HG02588 (cell line): ENCODE data around the gene ELOA.
"Not testable (repeated sequence)": the region's sequence is repeated elsewhere in the genome, so short reads cannot be mapped to it uniquely, and the experiment has no call there.

Experiments used
- ATAC-seq: cut with Tn5 transposase; IDR thresholded peaks from one replicate; pipeline ENCODE4 v1.9.1; 2021; ENCODE audit warnings: mild to moderate bottlenecking, moderate library complexity; ENCODE audit not compliant: unreplicated experiment

Gene ELOA

DNA sequence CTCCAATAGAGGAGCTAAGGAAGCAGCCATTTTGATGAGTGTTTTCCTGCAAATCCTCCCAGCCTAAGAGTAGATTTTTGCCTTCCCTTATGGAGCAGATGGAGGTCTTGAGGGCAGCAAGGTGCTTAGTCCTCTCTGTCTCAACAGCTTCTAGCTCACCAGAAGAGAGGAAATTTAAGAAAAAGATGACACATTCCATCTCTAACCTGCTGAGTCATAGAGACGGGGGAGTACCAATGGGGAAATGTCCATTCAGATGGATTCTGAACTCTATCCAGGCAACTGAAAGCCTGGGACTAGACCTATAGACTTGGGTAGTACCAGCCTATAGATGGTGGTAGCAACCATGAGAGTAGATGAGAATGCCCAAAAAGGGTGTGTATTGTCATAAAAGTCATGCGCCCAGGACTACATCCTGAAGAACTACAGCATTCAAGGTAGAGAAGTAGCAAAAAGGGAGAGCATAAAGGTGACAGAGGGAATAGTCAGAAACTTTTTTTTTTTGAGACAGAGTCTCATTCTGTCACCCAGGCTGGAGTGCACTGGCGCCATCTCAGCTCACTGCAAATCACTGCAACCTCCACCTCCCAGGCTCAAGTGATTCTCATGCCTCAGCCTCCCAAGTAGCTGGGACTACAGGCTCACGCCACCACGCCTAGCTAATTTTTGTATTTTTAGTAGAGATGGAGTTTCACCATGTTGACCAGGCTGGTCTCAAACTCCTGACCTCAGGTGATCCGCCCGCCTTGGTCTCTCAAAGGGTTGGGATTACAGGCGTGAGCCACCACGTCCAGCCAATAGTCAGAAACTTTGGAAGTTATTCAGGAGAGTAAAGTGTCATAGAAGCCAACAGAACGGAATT lies 10.7 kb upstream of the ELOA start:
- ATAC-seq: no peak

DNA sequence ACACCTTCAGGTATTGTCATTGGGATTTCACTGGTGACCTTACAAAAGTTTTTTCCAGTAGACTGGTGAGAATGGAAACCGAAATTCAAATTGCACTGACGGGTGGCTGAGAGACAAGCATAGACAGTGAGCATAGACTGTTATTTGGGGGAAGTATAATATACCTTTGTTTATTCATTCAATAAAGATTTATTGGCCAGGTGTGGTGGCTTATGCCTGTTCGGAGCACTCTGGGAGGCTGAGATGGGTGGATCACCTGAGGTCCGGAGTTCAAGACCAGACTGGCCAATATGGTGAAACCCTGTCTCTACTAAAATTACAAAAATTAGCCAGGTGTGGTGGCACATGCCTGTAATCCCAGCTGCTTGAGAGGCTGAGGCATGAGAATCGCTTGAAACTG lies 10.0 kb upstream of the ELOA start:
- not testable (repeated sequence) for ATAC-seq

DNA sequence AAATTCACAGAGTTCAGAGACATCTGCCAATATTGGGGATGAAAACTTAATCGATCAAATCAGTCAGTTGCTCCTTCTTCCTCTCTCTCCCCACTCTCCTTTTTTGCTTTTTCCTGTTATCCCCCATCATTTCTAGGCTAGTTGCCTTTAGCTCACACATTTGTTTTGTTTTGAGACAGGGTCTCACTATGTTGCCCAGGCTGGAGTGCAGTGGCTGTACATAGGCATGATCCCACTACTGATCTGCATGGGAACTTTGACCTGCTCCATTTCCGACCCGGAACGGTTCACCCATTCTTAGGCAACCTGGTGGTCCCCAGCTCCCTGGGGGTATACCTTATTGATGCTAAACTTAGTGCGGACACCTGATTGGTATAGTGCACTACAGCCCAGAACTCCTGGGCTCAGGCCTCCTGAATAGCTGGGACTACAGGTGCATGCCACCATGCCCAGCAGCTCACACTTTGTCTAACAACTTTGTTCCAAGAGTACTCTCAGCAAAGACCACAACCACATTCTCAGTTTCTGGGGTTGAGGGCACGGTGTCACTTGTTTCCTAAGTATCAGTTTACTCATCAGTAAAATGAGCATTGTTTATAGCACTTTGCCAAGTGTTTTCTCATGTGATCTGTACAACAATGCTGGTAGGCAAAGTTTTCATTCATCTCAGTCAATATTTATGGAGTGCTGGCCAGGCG lies 6.7 kb upstream of the ELOA start:
- ATAC-seq: no peak

DNA sequence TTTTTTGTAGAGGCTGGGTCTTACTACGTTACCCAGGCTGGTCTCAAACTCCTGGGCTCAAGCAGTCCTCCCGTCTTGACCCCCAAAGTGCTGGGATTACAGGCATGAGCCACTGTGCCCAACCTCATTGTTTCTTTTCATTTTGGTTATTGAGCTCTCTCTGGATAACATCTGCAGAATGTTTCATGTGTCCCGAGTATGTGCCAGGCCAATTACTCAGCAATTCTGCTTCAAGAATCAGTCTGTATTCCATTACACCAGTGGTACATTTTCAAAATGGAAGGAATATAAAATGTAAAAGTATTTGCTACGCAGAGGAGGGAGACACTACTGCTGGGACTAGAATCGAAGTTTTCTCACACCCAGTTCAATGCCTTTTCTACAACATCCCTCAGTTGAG lies 1.7 kb upstream of the ELOA start:
- no peak for ATAC-seq

DNA sequence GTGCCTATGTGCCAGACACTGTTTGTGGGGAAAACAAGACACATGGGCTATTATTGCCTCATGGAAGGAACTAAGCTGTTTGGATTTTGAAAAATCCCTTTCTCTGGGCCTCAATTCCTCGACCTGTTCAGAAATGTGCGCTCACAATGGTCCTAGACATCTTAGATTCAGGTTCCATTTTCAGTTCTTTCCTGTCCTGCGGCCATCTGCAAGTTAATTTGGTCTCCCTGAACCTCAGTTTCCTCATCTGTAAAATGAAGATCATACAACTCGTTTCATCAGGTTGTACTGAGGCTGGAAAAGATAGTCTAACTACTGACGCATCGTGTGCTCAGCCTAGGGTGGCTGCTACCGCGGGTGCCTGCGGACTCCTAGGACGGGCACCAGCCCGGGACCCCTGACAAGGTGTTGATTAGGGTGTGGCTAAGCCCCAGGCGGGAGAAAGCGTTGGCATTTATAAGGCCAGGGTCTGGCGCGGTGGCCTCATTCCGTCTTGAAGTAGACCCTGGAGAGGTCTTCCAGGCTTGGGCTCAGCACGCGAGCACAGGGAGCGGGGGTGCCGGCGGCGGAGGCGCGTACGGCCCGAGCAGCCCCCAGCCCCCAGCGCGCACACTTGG lies 493 bp upstream of the ELOA start:
- ATAC-seq: no peak

DNA sequence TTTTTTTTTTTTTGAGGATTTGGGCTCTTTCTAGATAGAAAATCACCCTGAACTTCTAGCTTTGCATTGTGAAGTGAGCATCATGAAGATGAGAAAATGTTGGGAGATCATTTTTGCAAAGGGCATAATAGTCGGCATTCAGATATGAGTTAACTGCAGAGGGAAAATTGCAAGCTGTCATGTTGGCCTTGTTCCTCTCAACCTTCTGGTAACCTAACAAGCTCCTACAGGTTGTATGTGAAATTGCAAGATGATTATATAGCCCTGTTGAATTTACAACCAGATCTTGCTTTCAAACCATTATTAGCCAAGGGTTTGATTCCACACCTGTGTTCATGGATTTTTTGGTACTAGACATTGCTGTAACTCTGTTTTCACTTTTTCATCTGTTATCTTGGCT lies 2.2 kb downstream of the ELOA start:
- no peak for ATAC-seq

DNA sequence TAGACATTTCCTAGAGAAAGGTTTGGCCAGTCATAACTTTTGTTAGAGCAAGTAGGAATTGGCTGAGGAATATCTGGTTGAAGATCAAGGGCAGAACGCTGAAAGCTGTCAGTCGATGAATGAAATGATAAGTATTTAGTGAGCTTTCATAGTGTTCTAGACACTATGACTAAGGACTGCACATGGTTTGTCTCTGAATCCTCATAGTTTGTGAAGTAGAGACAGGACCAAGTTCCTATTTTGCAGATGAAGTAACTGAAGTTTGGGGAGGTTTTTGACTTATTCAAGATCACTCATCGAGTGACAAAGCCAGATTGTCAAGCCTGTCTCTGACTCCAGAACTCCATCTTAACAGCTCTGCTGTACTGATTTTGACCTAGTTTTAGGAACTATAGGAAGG lies 4.7 kb downstream of the ELOA start:
- ATAC-seq: no peak

DNA sequence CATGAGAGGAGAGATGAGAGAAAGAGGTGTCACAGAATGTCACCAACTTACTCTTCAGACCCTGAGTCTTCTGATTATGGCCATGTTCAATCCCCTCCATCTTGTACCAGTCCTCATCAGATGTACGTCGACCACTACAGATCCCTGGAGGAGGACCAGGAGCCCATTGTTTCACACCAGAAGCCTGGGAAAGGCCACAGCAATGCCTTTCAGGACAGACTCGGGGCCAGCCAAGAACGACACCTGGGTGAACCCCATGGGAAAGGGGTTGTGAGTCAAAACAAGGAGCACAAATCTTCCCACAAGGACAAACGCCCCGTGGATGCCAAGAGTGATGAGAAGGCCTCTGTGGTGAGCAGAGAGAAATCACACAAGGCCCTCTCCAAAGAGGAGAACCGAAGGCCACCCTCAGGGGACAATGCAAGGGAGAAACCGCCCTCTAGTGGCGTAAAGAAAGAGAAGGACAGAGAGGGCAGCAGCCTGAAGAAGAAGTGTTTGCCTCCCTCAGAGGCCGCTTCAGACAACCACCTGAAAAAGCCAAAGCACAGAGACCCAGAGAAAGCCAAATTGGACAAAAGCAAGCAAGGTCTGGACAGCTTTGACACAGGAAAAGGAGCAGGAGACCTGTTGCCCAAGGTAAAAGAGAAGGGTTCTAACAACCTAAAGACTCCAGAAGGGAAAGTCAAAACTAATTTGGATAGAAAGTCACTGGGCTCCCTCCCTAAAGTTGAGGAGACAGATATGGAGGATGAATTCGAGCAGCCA lies 8.0 kb downstream of the ELOA start:
- no peak for ATAC-seq

DNA sequence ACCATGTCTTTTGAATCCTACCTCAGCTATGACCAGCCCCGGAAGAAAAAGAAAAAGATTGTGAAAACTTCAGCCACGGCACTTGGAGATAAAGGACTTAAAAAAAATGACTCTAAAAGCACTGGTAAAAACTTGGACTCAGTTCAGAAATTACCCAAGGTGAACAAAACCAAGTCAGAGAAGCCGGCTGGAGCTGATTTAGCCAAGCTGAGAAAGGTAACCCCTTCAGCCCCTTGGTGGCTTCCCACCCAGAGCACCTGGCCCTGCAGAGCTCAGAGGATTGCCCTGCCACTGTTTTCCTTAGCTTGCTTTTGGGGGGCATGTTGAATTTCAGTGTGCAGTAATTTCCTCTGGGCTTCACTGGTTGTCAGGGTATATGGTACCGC lies 8.5 kb downstream of the ELOA start:
- no peak for ATAC-seq

DNA sequence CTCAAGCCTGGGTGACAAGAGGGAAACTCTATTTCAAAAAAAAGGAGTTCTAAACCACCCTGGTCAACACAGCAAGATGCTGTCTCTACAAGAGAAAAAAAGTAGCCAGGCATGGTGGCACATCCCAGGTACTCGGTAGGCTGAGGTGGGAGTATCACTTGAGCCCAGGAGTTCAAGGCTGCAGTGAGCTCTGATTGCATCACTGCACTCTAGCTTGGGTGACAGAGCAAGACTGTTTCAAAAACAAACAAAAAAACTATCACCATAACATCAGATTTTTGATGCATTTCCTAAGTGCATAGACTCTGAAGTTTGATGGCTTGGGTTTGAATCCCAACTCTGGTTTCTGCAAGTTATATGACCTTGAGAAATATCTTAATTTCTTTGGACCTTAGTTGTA lies 9.6 kb downstream of the ELOA start:
- no peak for ATAC-seq

DNA sequence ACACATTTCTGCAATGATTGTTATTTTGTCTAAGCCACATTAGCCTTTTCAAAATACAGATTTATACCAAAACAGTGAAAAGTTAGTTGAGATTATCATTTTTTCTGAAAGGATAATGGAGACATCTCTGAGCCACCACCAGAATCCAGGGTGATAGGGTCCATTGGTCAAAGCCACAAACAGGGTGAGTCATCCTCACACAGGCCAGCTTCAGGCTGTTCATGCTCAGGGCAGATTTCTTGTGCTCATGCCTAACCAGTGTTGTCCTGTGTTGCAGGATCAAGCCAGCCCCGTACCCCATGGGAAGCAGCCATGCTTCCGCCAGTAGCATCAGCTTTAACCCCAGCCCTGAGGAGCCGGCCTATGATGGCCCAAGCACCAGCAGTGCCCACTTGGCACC lies 13.4 kb downstream of the ELOA start:
- no peak for ATAC-seq

DNA sequence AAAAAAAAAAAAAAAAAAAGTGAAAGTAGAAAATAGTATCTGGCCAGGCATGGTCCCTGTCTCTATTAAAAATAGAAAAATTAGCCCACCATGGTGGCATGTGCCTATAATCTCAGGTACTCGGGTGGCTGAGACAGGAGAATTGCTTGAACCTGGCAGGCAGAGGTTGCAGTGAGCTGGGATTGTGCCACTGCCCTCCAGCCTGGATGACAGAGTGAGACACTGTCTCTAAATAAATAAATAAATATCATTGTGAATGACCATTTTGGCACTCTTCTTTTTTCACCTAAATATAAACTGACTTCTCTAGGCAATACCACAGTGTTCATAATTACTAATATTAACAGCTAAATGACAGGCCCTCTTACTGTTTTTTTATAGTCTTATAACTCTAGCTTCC lies 14.5 kb downstream of the ELOA start:
- no peak for ATAC-seq

DNA sequence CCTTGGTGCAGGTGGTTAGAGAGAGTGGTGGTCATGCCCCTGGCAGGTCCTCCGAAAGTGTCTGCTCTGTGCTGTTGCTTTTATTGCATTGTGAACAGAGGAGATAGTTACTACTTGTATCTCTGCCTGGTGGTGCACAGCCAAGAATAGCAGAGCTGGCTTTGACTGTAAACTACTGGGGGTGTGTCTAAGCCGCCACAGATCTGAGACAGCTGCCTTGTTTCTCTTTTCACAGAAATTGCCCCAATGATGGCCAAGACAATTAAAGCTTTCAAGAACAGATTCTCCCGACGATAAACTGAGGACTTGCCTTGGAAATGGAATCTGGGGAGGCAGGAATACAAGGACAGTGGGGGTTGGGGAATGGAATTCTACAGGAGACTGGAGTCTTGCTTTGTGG lies 16.0 kb downstream of the ELOA start:
- ATAC-seq: no peak

DNA sequence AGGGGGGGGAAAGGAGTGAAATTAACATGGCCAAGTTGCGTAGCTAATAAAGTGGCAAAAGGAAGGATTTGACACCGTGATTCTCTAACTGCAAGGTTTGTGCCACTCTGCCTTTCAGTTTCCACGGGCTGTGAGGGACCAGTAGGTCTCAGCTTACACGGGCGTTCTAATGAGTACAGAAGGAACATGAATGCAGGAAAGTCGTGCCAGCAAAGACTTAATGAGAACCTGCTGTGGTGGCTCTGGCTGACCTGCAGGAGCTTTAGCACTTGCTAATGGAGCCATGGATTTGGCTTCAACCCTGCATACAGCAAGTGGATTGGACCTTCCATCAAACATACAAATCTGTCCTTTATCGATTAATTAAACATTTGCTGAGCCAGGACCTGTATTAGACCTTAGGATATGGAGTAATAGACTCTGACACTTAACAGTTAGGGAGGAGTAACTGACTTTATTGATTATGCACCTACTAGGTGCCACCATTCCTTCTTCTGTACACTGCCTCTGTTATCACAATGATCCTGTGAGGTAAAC lies 19.8 kb downstream of the ELOA start:
- no peak for ATAC-seq

DNA sequence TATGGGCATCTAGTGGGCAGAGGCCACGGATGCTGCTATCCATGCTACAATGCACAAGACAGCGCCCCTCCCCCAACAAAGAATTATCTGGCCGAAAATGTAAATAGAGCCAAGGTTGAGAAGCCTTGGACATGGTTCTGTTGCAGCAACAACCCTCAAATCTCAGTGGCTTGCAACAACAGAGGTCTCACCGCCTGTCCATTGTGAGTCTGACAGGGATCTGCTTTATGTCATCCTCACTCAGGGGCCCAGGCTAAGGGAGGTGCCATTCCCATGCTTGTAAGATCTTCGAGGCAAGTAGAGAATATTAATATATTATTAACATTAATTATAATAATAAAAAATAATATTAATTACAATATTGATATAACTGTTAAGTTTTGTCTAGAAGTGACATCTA lies 25.5 kb downstream of the ELOA start:
- no peak for ATAC-seq

DNA sequence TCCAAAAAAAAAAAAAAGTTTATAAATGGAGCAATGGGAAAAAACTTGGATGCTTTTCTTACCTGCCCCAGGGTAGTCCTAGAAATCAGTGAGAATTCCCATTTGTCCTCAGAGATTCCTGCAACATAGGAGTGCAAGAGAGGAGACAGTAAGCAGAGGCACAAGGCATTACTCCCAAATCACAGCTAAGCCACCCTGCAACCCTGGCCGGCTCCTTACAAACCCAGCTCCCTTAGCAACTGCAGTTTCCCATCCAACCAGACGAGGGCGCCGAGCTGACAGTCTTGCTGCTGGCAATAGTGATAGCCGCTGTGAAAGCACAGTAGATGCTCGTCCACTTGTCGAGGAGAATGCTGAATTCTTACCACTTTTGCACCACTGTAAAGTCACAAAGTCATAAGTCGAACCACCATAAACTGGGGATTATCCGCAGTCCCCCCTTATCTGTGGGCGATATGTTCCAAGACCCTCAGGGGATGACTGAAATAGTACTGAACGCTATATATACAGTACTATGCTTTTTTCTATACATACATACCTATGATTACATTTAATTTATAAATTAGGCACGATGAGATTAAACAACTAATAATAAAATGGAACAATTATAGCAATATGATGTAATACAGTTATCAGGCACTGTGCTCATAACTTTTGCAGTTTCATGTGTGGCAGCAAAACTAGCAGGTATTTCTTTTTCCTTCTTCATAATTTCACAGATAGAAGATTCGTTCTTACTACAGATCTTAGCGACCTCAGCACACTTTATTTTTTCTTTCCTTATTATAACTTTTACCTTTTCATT lies 29.0 kb downstream of the ELOA start:
- no peak for ATAC-seq

DNA sequence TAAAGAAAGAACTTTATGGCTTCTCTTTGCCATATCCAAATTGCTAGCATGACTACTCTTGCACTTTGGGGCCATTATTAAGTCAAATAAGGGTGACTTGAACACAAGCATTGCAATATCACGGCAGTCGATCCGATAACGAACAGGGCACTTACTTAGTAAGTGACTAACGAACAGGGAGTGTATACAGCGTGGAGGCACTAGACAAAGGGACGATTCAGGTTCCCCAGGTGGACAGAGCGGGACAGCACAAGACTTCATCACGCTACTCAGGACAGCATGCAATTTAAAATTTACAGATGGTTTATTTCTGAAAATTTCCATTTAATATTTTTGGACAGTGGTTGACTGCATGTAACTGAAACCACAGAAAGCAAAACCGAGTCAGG lies 29.6 kb downstream of the ELOA start:
- ATAC-seq: no peak

DNA sequence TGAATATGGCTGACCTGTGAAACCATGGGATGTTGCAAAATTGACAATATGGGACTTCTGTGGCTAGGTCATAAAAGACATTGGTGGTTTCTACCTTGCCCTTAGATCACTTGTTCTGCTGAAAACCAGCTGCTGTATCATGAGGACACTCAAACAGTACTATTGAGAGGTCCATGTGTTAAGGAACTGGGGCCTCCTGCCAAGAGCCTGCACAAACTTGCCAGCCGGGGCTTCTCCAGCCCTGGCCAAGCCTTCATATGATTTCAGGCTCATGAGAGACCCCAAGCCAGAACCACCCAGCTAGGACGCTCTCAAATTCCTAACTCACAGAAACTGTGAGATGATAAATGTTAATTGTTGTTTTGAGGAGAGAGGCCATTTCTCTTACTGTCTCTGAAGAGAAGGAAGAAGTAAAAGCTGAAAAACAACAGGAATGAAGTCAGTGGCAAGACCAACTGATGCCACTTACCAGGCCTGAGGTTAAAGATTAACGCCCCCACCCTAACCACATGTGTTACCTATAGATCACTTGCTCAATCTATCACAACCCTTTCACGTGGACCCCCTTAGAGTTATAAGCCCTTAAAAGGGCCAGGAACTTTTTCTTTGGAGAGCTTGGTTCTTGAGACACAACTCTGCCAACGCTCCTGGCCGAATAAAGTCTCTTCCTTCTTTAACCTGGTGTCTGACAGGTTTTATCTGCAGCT lies 31.1 kb downstream of the ELOA start:
- no peak for ATAC-seq

DNA sequence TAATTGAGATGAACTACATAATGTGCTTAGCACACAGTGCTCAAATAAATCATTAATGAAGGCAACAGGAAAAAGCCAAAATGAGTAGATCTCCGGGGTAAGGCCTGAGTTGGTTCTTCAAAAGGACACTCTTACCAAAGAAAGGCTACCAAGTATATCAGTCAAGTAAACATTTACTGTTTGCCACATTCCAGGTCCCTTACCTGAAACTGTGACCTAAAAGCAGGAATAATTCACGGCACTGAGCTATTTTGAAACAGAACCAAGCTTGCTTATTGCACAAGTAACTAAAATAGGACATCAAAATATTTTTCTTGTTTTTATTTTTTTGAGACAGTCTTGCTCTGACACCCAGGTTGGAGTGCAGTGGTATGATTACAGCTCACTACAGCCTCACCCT lies 32.9 kb downstream of the ELOA start:
- ATAC-seq: no peak
